ENCODE results near the gene TNRC6A.

TNRC6A gene

DNA sequence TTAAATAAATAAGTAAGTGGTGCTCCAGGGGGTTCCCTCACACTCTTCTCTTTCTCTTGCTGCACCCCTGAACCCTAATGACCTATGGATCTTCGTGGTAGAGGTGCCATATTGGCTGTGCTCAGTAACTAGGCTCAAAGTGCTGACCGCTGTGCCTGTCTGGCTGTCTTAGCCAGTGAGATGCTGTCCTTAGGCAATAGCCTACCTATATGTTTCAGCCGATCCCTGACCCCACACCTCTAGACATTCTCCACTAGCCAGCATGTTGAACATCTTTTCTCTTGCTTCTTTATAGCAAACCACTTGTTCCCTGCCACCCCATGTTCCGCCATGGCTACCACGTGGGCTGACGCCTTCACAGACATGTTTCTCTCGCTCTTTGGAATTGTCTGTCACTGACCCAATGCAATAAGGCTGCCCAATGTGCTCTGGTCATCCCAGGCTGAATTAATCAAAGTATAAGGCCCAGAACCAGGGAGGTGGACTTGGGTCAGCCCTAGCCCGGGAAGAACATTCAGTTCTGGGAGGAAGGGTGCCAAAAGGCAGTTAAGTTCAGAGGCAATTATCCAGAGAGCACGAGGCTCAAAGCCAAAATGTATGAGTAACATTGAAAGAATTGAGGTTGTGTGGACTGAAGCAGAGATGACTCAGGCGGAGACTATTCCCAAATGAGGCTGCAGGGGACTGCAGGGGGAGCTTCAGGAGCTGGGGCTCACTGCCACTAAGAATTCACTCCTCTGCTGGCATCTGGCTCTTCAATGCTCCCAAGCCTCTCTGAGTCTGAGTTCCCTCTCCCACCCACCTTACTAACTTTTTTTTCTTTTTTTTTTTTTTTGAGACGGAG, 28.7 kb upstream of the TNRC6A start:
- TF ChIP-seq GATA2 (IDR thresholded peaks at IDR 0.05; ENCODE audit: low read depth, low read length), result no peak
- no peak for TF ChIP-seq GATA3 (IDR thresholded peaks at IDR 0.05; ENCODE audit: low read depth, low read length)

DNA sequence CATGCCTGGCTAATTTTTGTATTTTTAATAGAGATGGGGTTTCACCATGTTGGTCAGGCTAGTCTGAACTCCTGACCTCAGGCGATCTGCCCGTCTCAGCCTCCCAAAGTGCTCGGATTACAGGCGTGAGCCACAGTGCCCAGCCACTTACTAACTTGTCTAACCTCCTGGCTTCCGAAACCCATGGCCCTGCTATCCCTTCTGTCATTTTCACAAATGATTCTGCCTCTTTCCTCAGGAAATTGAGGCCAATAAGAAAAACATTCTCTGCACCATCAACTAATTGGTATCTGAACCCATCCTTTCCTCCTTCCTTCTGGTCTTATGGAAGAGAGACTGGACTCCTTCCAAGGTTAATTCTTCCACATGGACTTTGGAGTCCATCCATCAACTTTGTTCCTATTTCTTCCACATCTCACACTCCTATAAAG, 27.9 kb upstream of the TNRC6A start:
- TF ChIP-seq GATA3 (IDR thresholded peaks at IDR 0.05; ENCODE audit: low read depth, low read length) (no peak), GATA2 (IDR thresholded peaks at IDR 0.05; ENCODE audit: low read depth, low read length) (no peak)

DNA sequence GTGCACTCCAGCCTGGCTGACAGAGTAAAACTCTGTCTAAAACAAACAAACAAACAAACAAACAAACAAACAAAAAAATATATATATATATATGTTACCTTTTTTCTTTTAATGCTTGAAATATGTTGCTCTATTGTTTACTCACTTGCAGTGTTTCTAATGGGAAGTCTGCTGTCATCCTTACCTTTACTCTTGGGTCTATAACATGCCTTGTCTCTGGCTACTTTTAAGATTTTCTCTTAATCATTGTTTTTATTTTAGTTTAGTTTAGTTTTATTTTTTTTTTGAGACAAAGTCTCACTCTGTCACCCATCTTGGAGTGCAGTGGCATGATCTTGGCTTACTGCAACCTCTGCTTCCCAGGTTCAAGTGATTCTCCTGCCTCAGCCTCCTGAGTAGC, 16.1 kb upstream of the TNRC6A start:
- no peak for TF ChIP-seq GATA2 (IDR thresholded peaks at IDR 0.05; ENCODE audit: low read depth, low read length)
- no peak for TF ChIP-seq GATA3 (IDR thresholded peaks at IDR 0.05; ENCODE audit: low read depth, low read length)

DNA sequence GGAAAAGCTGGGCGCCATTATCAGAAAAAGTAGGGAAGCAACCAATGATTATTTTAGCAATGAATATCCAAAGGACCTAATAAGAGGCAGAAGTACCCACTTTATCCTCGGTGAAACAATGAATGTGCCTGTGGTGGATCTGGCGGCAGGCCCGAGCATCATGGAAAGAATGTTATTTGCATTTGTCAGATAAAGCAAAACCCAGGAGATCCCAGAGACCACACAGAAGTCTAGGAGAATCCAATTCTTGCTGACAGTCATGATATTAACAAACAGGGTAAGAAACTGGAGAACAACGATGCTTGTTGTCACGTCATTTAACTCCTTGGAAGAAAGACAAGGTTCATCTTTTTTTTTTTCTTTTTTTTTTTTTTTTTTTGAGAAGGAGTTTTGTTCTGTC, 12.0 kb upstream of the TNRC6A start:
- TF ChIP-seq GATA3 (IDR thresholded peaks at IDR 0.05; ENCODE audit: low read depth, low read length), result no peak
- TF ChIP-seq GATA2 (IDR thresholded peaks at IDR 0.05; ENCODE audit: low read depth, low read length), result no peak

DNA sequence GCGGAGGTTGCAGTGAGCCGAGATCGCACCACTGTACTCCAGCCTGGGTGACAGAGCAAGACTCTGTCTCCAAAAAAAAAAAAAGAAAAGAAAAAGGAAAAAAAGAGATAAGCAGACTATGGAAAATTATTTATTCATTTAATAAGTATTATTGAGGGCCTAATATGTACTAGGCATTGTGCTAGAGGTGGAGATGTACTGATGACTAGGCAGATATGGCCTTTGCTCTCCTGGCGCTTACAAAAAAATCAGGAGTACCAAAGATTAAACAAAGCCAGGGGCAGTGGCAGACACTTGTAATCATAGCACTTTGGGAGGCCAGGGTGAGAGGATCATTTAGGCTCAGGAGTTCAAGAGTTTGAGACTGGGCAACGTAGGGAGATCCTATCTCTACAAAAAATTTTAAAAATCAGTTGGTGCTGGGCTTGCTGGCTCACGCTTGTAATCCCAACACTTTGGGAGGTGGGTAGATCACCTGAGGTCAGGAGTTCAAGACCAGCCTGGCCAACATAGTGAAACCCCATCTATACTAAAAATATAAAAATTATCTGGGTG, 10.4 kb upstream of the TNRC6A start:
- TF ChIP-seq GATA2 (IDR thresholded peaks at IDR 0.05; ENCODE audit: low read depth, low read length), result no peak
- no peak for TF ChIP-seq GATA3 (IDR thresholded peaks at IDR 0.05; ENCODE audit: low read depth, low read length)

DNA sequence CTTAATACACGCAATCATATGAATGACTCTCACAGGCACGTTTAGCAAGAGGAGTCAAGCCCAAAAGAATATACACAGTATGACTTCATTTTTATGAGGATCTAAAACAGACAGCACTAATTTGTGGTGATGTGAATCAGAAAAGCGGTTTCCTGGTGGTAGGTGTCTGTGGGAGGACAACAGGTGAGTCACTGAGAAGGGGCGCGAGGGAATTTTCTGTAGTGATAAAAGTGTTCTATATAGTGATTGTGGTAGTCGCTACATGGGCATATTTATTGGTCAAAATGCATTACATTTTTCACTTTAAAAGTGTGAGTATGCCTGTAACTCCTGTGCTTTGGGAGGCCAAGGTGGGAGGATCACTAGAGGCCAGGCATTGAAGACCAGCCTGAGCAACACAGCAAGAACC, 7.6 kb upstream of the TNRC6A start:
- TF ChIP-seq GATA3 (IDR thresholded peaks at IDR 0.05; ENCODE audit: low read depth, low read length) (no peak), GATA2 (IDR thresholded peaks at IDR 0.05; ENCODE audit: low read depth, low read length) (no peak)

DNA sequence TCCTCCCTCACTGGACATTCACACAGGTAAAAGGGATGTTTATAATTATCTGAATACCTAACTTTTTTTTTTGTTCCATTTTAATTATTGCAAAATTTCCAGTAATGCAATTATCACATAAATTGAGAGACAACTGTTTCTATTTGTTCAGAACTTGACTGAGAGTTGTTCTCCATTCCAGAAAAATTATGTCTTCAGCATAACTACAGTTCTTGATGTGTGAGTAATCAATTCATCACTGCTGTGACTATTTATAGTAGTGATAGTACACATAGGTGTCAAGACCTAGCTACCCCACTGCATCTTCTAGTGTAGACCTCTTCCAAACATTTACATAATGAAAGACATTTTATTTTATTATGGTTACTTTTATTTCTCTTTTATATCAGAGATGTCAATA, 5.8 kb upstream of the TNRC6A start:
- TF ChIP-seq GATA2 (IDR thresholded peaks at IDR 0.05; ENCODE audit: low read depth, low read length) (no peak), GATA3 (IDR thresholded peaks at IDR 0.05; ENCODE audit: low read depth, low read length) (no peak)

DNA sequence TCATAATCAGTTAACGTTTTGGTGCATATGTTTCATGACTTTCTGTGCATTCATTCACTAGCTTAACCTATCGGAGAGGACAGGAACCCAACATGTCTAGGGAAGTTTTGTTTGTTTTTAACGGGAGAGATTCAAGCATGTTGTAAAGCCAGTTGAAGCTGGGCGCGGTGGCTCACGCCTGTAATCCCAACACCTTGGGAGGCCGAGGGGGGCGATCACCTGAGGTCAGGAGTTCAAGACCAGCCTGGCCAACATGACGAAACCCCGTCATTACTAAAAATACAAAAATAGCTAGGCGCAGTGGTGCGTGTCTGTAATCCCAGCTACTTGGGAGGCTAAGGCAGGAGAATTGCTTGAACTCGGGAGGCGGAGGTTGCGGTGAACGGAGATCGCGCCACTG, 1.4 kb upstream of the TNRC6A start:
- TF ChIP-seq GATA3 (IDR thresholded peaks at IDR 0.05; ENCODE audit: low read depth, low read length) (no peak), GATA2 (IDR thresholded peaks at IDR 0.05; ENCODE audit: low read depth, low read length) (no peak)

DNA sequence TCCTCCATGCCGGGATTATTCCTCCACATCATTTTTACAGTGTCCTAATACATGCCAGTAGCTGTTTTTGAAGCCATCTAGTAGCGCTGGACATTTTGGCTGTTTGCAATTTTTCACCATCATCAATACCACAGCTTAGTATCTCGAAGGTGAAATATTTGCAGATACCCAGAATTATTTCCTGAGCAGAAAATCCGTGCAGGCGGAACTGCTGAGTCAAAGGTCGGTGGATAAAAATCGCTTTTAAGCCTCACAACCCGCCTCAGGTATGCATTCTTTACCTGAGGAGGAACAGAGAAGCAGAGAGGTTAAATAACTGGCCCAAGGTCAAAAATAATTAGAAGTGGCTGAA, 584 bp upstream of the TNRC6A start:
- TF ChIP-seq GATA3 (IDR thresholded peaks at IDR 0.05; ENCODE audit: low read depth, low read length) (no peak), GATA2 (IDR thresholded peaks at IDR 0.05; ENCODE audit: low read depth, low read length) (no peak)

DNA sequence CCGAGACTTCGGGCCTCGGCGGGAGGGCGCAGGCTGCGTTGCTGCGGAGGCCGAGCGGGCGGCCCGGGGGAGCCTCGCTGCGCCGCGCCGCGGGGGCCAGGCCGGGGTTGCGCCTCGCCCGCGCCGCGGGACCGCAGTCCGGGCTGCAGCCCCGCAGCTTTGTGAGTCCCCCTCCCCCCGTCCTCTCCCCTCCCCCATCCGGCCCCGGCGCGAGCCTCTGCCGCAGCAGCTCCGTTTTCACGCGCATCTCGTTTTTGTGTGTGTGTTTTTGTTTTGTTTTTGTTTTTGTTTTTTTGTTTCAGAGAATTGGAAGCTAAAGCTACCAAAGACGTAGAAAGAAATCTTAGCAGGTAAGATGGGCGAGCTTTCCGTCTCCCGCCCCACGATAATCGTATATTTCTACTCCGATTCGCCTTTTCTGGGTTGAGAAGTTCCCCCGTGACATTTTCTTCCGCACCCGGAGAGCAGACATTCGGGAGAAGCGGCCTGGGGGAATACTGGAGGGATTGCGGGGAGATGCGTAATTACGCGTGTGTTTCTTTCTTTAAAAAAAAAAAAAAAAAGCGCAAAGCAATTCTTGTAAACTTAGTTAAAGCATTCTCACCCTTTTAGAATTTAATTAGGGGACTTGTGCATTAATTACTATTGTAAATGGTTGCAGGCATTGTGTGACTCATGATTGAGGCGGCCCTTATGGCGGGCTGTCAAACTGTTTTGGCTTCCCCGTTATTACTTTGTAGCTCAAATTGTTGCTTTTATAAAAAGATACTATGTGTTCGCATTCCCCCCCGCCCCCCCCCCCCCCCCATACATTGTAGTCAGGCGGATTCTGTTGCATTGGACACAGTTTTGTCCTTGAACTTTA, 732 bp downstream of the TNRC6A start:
- TF ChIP-seq GATA3 (IDR thresholded peaks at IDR 0.05; ENCODE audit: low read depth, low read length) (no peak), GATA2 (IDR thresholded peaks at IDR 0.05; ENCODE audit: low read depth, low read length) (no peak)

DNA sequence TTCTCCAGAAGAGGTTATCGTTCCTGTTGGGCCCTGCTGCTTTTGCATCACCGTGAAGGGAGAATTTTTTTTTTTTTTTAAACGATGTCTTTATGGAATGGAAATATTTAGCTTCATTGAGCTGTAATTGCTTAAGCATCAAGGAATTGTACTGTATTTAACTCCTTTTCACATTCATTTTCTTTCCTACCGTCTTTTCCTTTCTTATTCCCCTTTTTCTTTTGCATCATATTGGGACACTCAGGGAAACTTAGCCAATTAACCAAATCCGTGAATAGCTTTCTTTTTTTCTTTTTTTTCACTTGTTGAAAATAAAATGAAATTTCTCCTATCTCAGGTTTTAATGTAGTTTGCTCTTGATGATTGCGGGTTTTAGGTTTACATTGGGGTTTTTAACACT, 1.5 kb downstream of the TNRC6A start:
- TF ChIP-seq GATA3 (IDR thresholded peaks at IDR 0.05; ENCODE audit: low read depth, low read length) (no peak), GATA2 (IDR thresholded peaks at IDR 0.05; ENCODE audit: low read depth, low read length) (no peak)

DNA sequence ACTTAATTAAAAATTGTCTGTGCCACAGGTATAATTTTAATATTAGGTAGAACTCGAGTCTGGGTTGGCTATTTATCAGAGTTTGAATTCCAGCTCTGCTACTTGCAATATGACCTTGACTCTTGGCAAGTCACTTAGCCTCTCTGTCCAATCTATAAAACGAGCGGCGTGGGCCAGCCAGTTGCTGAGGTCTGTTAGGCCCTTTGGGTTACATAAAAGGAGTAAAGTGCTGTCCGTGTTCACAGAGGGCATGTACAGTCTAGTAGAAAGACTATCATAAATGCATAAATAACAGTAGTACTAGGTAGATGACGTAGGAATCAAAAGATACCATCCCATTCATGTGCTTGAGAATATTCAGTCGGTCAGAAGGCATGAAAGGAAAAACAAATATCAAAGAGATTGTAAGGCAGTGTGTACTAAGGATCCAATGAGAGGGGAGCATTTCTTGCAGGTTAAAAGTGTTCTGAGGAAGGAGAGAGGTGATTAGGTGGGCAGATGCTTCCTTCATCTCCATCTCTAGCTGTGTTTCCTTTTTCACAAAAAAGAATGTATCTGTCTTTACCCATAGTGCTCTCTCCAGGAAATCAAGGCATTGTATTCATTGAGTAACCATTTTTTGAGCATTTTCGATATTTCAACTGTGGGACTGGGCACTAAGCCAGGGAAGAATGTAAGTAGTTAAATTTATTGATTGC, 2.4 kb downstream of the TNRC6A start:
- TF ChIP-seq GATA2 (IDR thresholded peaks at IDR 0.05; ENCODE audit: low read depth, low read length) (no peak), GATA3 (IDR thresholded peaks at IDR 0.05; ENCODE audit: low read depth, low read length) (no peak)

DNA sequence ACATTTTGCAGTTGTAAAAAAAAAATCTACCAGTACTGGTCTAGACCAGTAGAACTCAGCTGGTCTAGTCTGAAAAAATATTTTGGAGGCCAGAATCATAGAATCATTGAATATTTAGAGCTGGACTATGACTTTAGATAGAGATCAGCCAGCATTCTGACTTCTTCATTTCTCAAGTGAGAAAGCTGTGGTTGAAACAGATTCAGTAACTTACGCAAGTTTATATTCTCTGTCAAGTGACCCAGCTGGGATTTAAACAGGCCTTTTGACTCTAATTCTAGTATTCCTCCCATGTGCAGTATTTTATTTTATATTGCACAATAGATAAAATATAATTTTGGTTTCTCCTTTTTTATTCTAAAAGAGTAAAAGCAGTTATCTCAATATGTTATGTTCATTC, 4.9 kb downstream of the TNRC6A start:
- TF ChIP-seq GATA3 (IDR thresholded peaks at IDR 0.05; ENCODE audit: low read depth, low read length) (no peak), GATA2 (IDR thresholded peaks at IDR 0.05; ENCODE audit: low read depth, low read length) (no peak)

DNA sequence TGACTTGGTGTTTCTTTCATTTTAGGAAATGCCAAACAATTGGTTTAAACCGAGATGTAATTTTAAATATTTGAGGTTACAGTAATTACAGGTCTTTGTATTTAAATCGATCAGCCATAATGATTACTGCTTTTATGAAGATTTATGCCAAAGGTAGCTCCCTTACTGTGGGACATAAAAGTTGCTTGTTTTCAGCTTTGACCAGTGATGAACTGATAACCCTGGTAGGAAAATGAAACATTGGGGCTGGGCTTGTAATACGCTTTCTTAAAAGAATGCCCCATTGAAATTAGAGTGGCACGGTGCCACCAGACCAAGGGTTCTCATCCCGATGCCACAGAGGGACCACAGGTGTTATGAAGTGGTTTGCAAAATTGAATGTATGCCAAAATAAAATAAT, 7.3 kb downstream of the TNRC6A start:
- TF ChIP-seq GATA3 (IDR thresholded peaks at IDR 0.05; ENCODE audit: low read depth, low read length) (no peak), GATA2 (IDR thresholded peaks at IDR 0.05; ENCODE audit: low read depth, low read length) (no peak)
